NCI-H1092 (cell line): ENCODE results near the gene APH1B.
A peak's percentile ranks its signal among the peaks of the same experiment; 100 is the strongest.
"Not testable (repeated sequence)": the region's sequence is repeated elsewhere in the genome, so short reads cannot be mapped to it uniquely, and the experiment has no call there.

Experiments
- DNase-seq: peaks from one replicate; lab custom pipeline; 2025; lab: John Stamatoyannopoulos, UW

The APH1B gene

GRCh38 chr15:63277038-63277892 is at the start of gene APH1B:
Gene APH1B, plus strand, starts transcription at chr15:63277605. Its CDS starts 19 bp downstream, at chr15:63277624.
- peak; percentile 76 for DNase-seq

- no peak for DNase-seq
Measured at GRCh38 chr15:63227689-63228088, 49.7 kb upstream of the APH1B start.

DNA sequence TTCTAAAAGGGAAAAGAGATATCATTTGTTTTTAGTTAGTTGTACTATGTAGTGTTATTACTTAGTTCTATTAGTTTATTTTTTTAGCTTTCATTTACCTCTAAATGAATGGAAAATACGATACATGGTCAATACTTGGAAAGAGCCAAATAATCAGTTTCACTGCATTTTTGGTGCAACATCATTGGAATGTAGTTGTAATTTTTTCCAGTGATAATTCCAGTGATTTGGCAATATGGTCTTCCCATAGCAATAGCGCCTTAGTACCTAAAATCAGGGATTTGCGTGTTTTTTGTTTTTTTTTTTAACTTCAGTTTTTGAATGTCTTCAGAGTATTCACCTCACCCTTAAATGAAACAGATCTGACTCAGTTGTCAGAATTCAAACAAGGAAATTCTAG is 46.2 kb upstream of the APH1B start:
- no peak for DNase-seq

DNA sequence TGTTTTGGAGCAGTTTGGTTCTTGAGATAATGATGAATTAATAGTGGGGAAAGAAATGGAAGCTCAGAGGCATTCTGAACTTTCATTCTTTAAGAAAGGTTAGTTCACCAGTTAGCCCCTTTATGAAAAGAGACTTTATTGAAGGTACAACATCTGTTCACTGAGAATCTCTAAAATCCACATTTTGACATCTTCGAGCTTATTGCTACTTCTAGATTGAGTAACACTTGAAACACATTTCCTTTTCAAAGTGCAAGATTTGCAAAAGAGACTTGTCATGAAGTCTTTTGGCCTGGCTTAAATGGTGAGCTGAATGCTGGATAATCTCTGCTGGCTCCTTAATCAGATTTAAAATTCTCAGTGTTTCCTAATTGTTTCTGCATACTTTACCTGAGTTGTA is 45.7 kb upstream of the APH1B start:
- no peak for DNase-seq

- DNase-seq: no peak
Measured at GRCh38 chr15:63232405-63232804, 45.0 kb upstream of the APH1B start.

DNA sequence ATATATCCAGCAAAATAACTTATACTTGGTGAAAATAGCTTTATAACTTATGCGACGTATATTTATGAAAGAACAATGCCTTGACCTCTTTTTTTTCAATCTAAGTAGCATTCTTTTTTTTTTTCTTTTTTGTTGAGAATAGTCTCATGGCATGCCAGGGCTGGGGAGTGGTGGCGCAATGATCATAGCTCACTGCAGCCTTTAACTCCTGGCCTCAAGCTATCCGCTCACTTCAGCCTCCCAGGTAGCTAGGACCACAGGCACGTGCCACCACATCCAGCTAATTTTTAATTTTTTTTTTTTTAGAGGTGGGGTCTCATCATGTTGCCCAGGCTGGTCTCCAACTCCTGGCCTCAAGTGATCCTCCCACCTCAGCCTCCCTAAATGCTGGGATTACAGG is 44.5 kb upstream of the APH1B start:
- no peak for DNase-seq

- no peak for DNase-seq
Measured at GRCh38 chr15:63233667-63234423, 43.6 kb upstream of the APH1B start.

- DNase-seq: no peak
Measured at GRCh38 chr15:63234451-63234870, 42.9 kb upstream of the APH1B start.

DNA sequence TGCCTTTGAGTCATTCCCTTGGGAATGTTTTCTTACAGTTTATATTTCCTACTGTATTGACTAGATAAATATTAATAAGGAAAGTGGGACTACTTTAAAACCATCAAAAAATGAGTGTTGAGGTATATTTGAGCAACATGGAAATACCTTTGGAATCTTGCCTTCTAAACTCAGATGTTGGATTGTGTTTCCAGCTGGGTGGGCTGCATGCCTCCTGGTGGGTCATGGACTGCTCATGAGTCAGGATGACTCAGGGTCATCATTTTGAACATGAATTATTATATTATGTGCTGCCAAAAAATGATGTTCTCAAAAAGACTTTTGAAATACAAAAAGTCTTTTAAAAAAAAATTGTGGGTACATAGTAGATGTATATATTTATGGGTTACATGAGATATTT is 41.1 kb upstream of the APH1B start:
- no peak for DNase-seq

GRCh38 chr15:63237086-63237485 is 40.3 kb upstream of the APH1B start:
- not testable (repeated sequence) for DNase-seq

DNA sequence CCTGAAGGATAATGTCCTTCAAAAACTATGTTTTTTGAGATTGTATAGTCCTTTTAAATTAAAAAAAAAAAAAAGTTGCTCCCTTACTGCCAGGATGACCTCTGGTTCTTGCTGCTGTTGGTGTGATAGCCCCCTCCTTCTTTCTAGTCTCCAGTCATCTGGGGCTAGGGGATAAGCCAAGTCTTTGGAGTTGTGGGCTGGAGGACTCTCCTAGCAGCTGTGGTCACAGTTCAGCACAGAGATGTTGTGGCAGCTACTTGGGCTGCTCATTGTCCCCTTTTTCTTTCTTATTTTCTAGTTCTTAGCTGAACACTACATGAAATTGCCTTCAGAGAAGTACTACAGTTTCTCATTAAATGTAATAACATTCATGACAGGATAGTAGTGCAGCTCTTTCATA is 39.2 kb upstream of the APH1B start:
- no peak for DNase-seq

DNA sequence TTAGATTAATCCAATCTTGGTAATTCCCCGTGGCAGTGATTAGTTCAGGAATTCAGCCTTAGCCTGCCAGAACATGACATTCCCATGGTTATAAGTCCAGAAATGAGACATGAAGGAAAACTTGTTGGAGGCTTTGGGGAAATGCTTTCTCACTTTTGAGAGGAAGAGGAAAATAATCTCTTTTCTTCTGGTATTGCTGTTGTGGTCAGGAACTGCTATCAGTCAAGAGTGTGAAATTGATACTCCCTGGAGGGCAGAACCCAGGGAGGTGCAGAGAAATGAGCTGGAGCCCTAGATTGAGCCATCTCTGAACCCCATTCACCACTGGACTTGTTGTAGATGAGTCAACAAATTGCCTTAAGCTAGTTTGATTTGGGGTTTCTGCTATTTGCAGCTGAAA is 38.6 kb upstream of the APH1B start:
- DNase-seq: no peak

DNA sequence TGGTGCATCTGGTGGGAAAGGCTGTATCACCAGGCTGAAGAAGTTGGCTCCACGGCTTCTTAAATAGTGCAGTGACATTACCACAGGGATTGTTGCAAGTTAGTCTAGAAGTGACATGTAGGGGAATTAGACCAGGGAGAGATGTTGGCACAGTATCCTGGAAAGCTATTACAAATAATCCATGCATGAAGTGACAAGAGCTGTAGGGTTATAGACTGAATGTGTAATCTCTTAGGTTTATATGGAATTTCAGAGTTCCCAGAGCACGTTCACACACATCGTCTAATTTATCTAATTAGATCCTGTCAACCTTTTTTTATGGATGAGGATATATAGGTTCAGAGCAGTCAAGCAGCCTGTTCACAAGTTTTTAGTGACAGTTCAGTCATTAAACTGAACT is 37.3 kb upstream of the APH1B start:
- DNase-seq: no peak

DNA sequence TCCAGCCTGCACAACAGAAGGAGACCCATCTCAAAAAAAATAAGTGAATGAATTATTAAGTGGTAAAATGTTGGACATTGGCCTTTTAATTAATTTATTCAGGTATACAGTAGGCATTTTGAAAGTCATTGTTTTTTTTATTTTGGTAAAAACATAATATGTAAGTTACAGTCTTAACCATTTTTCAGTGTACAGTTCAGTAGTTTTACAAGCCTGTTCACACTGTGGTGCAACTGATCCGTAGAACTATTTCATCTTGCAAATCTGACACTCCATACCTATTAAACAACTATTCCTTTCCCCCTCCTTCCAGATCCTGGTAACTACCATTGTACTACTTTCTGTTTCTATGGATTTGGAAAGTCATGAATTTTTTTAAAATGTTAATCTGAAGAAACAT is 36.1 kb upstream of the APH1B start:
- no peak for DNase-seq

DNA sequence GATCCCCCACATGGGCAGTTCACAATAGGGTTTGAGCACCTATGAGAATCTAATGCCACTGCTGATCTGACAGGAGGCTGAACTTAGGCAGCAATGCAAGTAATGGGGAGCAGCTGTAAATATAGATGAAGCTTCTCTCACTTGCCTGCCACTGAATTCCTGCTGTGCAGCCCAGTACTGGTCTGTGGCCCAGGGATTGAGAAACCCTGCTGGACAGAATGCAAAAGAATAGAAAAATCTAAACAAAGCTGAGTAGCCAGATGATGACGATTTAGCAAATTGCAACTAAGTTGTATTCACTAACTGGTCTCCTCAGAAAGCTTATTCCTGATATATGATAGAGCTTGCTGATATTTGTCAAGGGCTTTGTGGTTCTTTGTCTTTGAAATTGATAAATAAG is 34.3 kb upstream of the APH1B start:
- DNase-seq: no peak

DNA sequence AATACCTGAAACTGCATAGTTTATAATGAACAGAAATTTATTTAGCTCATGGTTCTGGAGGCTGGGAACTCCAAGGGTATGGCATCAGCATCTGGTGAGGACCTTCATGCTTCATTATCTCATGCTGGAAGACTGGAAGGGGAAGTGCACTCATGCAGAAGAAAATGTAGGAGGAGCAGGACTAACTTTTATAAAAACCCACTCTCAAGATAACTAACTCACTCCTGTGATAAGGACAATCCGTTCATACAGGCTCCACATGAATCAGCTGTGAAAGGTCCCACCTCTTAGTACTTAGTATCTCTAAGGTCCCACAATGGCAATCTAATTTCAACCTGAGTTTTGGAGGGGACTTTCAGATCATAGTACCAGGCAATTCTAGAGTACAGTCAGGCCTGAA is 33.6 kb upstream of the APH1B start:
- no peak for DNase-seq

DNA sequence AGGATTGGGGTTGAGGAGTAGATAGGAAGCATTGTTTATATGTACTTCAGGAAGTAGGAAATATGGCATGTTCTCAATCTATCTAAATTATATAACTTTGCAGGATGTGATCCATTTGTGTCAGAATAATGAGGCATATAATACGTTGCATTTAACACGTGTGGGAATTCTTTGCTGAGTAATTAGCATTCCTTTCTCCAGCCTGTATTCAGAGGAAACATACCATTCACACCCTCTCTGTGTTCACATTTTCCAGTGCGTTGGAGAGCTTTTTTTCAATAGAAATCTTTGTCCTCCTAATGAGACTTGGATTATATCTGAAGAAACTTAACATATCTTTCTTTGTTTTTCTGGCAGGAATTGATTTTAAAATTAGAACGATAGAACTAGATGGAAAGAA is 33.0 kb upstream of the APH1B start:
- DNase-seq: no peak

DNA sequence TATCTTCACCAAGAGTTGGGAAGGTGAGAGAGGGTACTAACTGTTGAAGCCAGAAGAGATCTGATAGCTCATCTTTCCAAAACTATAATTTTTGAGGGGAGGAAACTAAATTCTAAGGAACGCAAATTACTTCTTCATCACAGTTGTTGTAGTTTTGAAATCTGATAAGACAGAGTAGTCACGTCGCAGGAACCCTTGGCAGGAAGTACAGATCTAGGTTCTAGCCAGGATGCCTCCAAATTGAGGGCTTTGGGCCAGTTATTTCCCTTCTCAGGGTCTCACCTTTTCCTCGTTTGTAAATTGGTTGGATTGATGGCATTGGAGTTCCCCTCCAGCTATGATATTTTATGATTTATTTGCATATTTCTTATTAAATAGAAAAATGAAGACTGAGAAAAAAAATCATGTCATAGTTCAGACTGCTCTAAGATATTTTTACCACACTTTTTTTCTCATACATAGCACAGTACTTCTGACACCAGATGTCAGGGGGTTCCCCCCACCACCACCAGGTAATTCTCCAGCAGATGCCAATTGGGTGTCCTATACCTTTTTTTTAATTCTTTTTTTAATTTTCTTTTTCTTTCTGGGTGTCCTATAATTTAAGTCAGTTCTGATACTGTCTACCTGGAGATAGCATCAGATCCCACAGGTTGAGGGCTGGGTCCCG is 32.3 kb upstream of the APH1B start:
- no peak for DNase-seq

DNA sequence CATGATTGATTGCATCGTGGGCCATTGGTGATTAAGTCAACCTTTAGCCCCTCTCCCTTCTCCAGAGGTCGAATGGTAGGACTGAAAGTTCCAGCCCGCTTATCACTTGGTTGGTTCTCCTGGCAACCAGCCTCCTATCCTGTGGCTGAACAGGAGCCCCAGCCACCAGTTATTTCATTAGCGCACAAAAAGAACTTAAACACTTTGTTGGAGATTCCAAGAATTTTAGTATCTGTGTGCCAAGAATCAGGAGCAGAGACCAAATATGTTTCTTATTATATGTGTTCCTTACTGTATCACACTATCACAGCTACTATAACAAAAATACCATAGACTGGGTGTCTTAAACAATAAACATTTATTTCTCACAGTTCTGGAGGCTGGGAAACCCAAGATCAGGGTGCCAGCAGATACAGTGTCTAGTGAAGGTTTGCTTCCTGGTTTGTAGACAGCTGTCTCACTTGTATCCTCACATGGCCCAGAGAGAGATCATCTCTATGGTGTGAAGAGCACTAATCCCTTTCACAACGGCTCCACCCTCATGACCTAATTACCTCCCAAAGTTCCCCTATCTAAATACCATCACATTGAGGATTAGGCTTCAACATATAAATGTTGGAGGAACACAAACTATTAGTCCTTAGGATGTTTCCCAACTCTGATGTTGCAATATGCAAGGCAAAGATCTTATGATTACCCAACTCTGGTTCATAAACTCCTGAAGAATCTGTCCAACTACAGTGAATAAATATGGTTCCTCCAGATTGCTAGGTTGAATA is 30.5 kb upstream of the APH1B start:
- DNase-seq: no peak

DNA sequence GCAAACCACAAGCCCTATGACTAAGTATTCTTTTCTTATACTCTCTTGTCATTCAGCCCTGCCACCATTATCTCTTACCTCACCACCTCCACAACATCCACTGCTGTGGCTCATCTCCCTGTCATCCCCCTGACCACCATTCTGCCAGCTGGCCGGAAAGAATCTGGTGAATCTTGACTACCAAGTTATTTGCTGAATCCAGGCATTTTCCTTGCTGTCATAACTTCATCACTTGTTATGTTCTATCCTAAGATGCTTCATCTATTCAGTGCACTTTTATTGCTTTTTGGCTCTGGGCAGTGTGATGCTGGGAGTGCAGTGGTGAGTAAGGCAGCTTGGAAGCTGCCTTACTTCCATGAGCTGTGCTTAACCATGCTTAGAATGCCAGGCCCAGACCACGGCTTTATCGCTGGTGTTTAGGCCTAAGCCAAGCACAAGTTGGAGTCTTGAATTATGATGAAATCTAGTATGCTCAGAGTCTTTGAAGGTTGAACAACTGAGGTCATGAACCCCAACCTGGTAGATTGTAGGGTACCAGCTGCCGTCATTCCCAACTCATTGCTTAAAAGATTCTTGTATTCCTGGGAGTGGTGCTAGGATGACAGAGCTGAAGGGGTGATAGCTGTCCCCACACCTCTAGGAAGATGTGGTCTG is 27.0 kb upstream of the APH1B start:
- no peak for DNase-seq

DNA sequence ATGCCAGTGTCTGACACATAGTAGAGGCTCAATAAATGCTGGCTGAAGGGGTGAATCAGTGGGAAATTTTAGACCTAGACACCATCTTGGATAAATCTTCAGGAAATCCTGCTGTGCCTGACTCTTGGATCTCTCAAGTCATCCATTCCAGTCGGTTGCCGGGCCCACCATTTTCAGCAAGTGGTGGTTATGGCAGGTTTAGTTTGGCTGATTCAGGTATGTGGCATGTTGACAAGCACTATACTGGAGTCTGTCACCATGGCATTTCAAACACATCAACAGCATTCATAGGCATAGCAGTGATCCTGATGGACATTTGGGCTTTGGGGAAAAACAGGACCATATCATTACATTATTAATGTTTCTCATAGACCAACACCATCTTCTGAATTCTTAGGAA is 25.7 kb upstream of the APH1B start:
- no peak for DNase-seq

DNA sequence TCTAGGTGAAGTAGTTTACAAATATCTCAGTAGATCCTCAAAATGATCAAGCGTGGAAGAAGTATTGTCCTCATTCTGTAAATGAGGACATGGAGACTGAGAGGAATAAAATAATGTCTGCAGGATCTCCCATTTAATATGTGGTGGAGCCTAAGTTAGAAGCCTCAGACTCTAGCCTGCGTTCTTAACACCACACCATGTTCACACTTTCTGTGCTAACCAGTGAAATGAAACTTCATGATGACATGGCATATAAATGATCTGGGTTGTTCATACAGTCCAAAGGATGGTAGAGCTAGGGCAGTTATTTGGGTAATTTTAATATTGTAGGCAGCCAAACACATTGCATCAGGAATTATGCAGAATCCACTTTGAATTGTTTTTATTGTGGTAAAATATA is 25.1 kb upstream of the APH1B start:
- no peak for DNase-seq
